GM18499 (cell line): ENCODE measurements around the gene EBLN2.
A peak's percentile ranks its signal among the peaks of the same experiment; 100 is the strongest.
"Not testable (repeated sequence)": the region's sequence is repeated elsewhere in the genome, so short reads cannot be mapped to it uniquely, and the experiment has no call there.

Experiments used
- ATAC-seq: cut with Tn5 transposase; IDR thresholded peaks from one replicate; pipeline ENCODE4 v1.9.1; 2021; ENCODE audit warnings: moderate number of reproducible peaks; ENCODE audit not compliant: insufficient read depth, unreplicated experiment

Gene EBLN2

GRCh38 chr3:73056845-73057150 is 4.7 kb upstream of the EBLN2 start:
- no peak for ATAC-seq

- no peak for ATAC-seq
Observed at GRCh38 chr3:73060302-73060723, 1.1 kb upstream of the EBLN2 start.

- not testable (repeated sequence) for ATAC-seq
Observed at GRCh38 chr3:73066243-73066642, 4.8 kb downstream of the EBLN2 start.

- ATAC-seq: no peak
Observed at GRCh38 chr3:73068419-73068818, 7.0 kb downstream of the EBLN2 start.

- no peak for ATAC-seq
Observed at GRCh38 chr3:73069187-73069586, 7.7 kb downstream of the EBLN2 start.

- ATAC-seq: no peak
Observed at GRCh38 chr3:73069775-73070444, 8.5 kb downstream of the EBLN2 start.

- no peak for ATAC-seq
Observed at GRCh38 chr3:73070675-73071575, 9.5 kb downstream of the EBLN2 start.

GRCh38 chr3:73071952-73072351 is 10.5 kb downstream of the EBLN2 start:
- no peak for ATAC-seq

GRCh38 chr3:73072634-73073033 is 11.2 kb downstream of the EBLN2 start:
- no peak for ATAC-seq

- no peak for ATAC-seq
Observed at GRCh38 chr3:73073091-73073707, 11.7 kb downstream of the EBLN2 start.

GRCh38 chr3:73074781-73075180 is 13.3 kb downstream of the EBLN2 start:
- ATAC-seq: no peak

GRCh38 chr3:73080216-73080966 is 18.9 kb downstream of the EBLN2 start:
- no peak for ATAC-seq

GRCh38 chr3:73081140-73081539 is 19.7 kb downstream of the EBLN2 start:
- no peak for ATAC-seq

GRCh38 chr3:73084170-73084569 is 22.7 kb downstream of the EBLN2 start:
- ATAC-seq: no peak

- ATAC-seq: no peak
Observed at GRCh38 chr3:73086071-73086494, 24.6 kb downstream of the EBLN2 start.

GRCh38 chr3:73094129-73094528 is 32.7 kb downstream of the EBLN2 start:
- ATAC-seq: peak; percentile 48

GRCh38 chr3:73094951-73095350 is 33.5 kb downstream of the EBLN2 start:
- ATAC-seq: no peak

GRCh38 chr3:73096169-73096568 is 34.7 kb downstream of the EBLN2 start:
- no peak for ATAC-seq

- ATAC-seq: no peak
Observed at GRCh38 chr3:73098026-73098425, 36.6 kb downstream of the EBLN2 start.

- no peak for ATAC-seq
Observed at GRCh38 chr3:73098873-73099272, 37.4 kb downstream of the EBLN2 start.
